ENCODE results near the gene ANKAR.
A peak's percentile ranks its signal among the peaks of the same experiment; 100 is the strongest.

Gene ANKAR

DNA sequence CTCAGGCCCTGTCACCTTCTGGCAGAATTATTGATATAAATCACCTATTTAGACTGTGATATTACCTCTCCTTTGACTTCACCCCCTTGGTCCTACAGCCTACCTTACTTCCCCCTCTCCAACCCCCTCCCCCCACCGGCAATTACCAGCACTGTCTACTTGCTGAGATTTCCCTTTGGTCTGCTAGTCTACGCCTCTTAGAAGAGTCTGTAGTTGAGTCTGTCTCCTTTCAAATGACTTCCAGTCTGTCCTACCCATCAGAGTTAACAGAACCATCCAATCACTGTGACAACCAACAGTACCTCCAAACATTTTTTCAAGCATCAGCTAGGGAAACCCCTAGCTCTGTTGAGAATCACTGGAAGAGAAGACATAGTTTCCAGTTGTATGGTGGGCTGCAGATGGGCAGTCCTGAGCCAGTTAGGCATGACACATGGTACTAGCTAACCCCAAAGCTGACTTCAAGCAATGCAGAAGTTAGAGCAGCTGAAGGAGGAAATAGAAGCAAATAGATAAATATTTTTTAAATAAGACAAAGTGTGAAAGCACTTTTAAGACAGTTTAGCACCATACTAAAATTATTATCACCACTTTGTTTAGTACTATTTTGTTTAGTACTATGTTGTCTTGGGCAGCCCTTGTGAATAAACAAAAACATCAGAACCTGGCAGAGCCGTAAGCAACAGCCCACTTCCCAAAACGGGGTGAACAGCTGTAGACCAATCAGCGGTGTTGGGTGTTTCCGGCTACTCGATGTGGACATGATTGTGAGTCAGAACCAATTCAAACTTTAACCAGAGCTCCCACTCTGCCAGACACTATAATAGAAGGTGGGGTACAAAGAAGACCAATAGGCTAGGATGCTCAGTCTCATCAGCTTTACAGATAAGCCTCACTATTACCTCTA is 15.9 kb upstream of the ANKAR start:
- in situ Hi-C loops (cut with MboI; ENCODE audit: low pct_unique_long_range_greater_than_20kb, low sequenced_read_pairs, unreplicated experiment): loop anchor here (25.0 kb wide), 1 partner anchor 404 kb away; the partner anchor contains the start of gene MSTN
- no peak for DNase-seq (ENCODE audit: low spot score)
- TF ChIP-seq, protein P1, sequence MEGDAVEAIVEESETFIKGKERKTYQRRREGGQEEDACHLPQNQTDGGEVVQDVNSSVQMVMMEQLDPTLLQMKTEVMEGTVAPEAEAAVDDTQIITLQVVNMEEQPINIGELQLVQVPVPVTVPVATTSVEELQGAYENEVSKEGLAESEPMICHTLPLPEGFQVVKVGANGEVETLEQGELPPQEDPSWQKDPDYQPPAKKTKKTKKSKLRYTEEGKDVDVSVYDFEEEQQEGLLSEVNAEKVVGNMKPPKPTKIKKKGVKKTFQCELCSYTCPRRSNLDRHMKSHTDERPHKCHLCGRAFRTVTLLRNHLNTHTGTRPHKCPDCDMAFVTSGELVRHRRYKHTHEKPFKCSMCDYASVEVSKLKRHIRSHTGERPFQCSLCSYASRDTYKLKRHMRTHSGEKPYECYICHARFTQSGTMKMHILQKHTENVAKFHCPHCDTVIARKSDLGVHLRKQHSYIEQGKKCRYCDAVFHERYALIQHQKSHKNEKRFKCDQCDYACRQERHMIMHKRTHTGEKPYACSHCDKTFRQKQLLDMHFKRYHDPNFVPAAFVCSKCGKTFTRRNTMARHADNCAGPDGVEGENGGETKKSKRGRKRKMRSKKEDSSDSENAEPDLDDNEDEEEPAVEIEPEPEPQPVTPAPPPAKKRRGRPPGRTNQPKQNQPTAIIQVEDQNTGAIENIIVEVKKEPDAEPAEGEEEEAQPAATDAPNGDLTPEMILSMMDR (IDR thresholded peaks at IDR 0.05; ENCODE audit: extremely low read depth, insufficient read depth, missing control alignments): no peak

DNA sequence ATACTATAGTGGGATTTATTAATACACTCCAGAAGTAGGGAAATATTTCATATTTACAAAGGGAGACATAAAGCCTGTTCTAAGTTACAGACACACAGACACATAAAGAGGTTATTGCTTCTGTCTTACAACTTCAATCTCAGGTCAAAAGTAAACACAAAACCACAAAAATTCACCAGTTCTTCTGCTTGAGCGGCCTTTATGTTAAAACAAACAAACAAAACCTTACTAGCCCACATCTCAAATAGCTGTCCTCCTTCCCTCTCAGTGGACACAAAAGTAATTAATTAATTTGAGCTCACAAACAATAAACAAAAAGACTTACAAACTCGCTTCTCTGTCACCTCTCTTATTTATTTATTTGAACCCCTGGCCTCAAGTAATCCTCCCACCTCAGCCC is 14.7 kb upstream of the ANKAR start:
- in situ Hi-C loops (cut with MboI; ENCODE audit: low pct_unique_long_range_greater_than_20kb, low sequenced_read_pairs, unreplicated experiment): loop anchor here (25.0 kb wide), 1 partner anchor 403 kb away; the partner anchor contains the start of gene MSTN
- no peak for DNase-seq (ENCODE audit: low spot score)

DNA sequence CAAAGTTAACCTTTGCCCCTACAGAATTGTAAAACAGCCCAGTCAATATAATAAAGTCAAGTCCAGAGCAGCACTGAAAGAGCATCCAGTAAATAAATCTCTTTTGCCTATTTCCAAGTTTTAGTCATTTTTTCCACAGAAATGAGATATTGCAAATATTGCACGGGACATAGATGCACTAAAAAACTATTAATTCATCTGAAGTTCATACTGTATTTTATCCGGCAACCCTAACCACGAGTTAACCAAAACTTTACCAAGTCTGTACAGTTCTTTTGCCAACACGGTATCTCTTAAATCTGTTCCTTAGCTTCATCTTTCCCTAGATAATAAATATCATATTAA is 13.7 kb upstream of the ANKAR start:
- DNase-seq (ENCODE audit: low spot score): no peak
- in situ Hi-C loops (cut with MboI; ENCODE audit: low pct_unique_long_range_greater_than_20kb, low sequenced_read_pairs, unreplicated experiment): loop anchor here (25.0 kb wide), 1 partner anchor 402 kb away; the partner anchor contains the start of gene MSTN
- TF ChIP-seq, protein P1 (IDR thresholded peaks at IDR 0.05; ENCODE audit: extremely low read depth, insufficient read depth, missing control alignments): no peak

More for the DNA sequence above, 14.7 kb upstream of the ANKAR start:
- TF ChIP-seq, protein P1 (IDR thresholded peaks at IDR 0.05; ENCODE audit: extremely low read depth, insufficient read depth, missing control alignments): no peak

DNA sequence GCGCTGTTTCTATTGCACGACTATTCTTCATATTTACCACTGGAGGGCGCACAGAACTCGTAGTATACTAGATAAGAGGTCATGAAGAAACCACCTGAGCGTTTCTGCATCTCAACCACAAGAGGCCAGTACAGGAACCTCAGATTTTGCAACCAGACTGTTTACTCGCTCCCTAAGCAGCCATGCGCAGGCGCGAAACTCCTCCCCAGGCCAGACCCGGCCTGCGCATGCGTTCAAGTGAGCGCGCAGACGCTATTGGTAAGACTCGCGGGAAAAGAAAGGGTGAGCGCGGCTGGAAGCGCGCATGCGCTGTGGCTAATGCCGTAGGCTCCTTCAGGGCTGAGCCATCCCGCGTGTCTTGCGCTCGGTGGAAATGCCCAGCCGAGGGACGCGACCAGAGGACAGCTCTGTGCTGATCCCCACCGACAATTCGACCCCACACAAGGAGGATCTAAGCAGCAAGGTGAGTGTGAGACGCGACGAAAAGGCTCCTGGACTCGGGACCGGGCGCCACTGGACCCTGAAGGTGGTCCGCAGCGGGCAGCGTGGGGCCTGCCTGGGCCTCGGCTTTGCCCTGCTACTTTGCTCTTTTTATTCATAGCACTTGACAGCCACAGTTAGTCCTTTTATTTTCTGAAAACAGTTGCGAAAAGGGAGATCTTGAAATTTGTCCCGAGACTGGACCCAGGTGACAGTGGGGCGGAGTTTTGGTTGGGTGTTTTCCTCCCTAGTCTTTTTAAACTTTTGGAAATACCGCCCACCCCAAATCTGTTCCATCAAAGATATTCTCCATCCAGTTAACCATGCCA is 13.1 kb upstream of the ANKAR start, which contains the start of gene ASNSD1:
ASNSD1 (plus strand) TSS at position 312 of the 809 bp plus-strand sequence. CDS start 4,674 bp downstream, outside the sequence.
- DNase-seq (ENCODE audit: low spot score): peak; percentile 95
- in situ Hi-C loops (cut with MboI; ENCODE audit: low pct_unique_long_range_greater_than_20kb, low sequenced_read_pairs, unreplicated experiment): loop anchor here (25.0 kb wide), 1 partner anchor 401 kb away; the partner anchor contains the start of gene MSTN
- TF ChIP-seq, protein P1 (IDR thresholded peaks at IDR 0.05; ENCODE audit: extremely low read depth, insufficient read depth, missing control alignments): peak; percentile 84

DNA sequence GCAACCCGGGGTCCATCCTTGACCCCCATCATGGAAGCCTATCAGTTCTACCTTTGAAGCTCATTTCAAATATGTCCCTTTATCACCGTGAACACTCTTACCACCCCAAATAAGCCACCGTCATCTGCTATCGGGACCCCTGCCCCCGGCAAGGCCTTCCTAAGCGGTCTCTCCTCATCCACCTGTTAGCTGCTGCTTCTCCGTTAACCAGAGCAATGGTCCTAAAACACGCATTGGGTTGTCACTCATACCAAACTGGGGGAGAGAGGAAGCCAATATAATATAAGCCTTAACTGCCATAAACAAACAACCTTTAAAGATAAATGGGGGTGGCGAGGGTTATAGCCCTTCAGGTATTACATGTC is 12.5 kb upstream of the ANKAR start:
- in situ Hi-C loops (cut with MboI; ENCODE audit: low pct_unique_long_range_greater_than_20kb, low sequenced_read_pairs, unreplicated experiment): loop anchor here (25.0 kb wide), 1 partner anchor 400 kb away; the partner anchor contains the start of gene MSTN
- no peak for DNase-seq (ENCODE audit: low spot score)

More for the DNA sequence above, 12.5 kb upstream of the ANKAR start:
- TF ChIP-seq, protein P1 (IDR thresholded peaks at IDR 0.05; ENCODE audit: extremely low read depth, insufficient read depth, missing control alignments): no peak

Data from GM13977 (cell line).